HepG2 (cell line): ENCODE data around the gene ASTN2. TPM values are rescaled to one million over a fixed set of nuclear protein-coding genes. Genes with fewer than 3 reads are reported as not detected.

Experiments
- ATAC-seq: fragments of 200-7000 bp; cut with Tn5 transposase; 3 replicates; pipeline ENCODE4 v1.9.1; 2020; ENCODE audit warnings: mild to moderate bottlenecking, moderate library complexity
- BruUV-seq: library from RNA; stranded (reverse); fragments of 400-500 nt; replicated peaks from 2 replicates; lab custom pipeline; 2021; lab: Mats Ljungman, UMichigan
- CTCF ChIA-PET: fragments of 300-600 bp; formaldehyde crosslinking; extraction: SDS; loops from one replicate; lab custom pipeline; 2021; ENCODE audit warnings: low total read pairs, inconsistent platforms, low intra/inter-chr PET ratio; lab: Yijun Ruan, JAX
- POLR2A ChIA-PET: fragments of 350-600 bp; sonication (Branson Sonifier 250); formaldehyde crosslinking; loops from one replicate; lab custom pipeline; 2020; ENCODE audit warnings: antibody characterized with exemption, inconsistent platforms; lab: Yijun Ruan, JAX
- DNase-seq: peaks from one replicate; pipeline ENCODE4 v3.0.0-alpha.2; 2015; ENCODE audit warnings: low spot score
- FAIRE-seq: peaks from 3 replicates; lab custom pipeline; 2011; peaks lifted over from hg19 to GRCh38; lab: Jason Lieb, UNC
- H2AFZ ChIP-seq: one replicate; pipeline ENCODE4 v1.6.1; 2011; ENCODE audit warnings: low read length, inconsistent platforms
- H3K27ac ChIP-seq: fragments of 300-600 bp; 3 replicates; pipeline ENCODE4 v1.8.0; 2011; ENCODE audit warnings: mixed run types, mild to moderate bottlenecking, mixed read lengths, low read length, inconsistent platforms; ENCODE audit not compliant: insufficient read depth; ENCODE audit errors: extremely low read length
- H3K27me3 ChIP-seq, 2 experiments: fragments of 200-600 bp in 1 of 2; 2 replicates in 1 of 2; 3 replicates in 1 of 2; pipeline versions ENCODE4 v1.6.0 to v1.8.0; 2011; ENCODE audit warnings: low read length in 2 of 2, mild to moderate bottlenecking in 2 of 2, moderate library complexity in 2 of 2, inconsistent platforms in 1 of 2; ENCODE audit not compliant: insufficient read depth in 2 of 2, control insufficient read depth in 1 of 2
- H3K36me3 ChIP-seq, 2 experiments: fragments of 200-600 bp in 1 of 2; replicated peaks in 1 of 2; 2 replicates in 1 of 2; 3 replicates in 1 of 2; pipeline versions ENCODE4 v1.5.1 to v1.8.0; 2011; ENCODE audit warnings: low read length in 2 of 2, inconsistent platforms in 1 of 2; ENCODE audit not compliant: insufficient read depth in 2 of 2, control insufficient read depth in 1 of 2
- H3K4me1 ChIP-seq: 2 replicates; pipeline ENCODE4 v1.5.1; 2012; ENCODE audit warnings: low read length, inconsistent platforms; ENCODE audit not compliant: insufficient read depth
- H3K4me2 ChIP-seq: 2 replicates; pipeline ENCODE4 v1.6.0; 2011; ENCODE audit warnings: low read depth, low read length, inconsistent platforms
- H3K4me3 ChIP-seq, 3 experiments: fragments of 200-600 bp in 1 of 3; sonication (generic), shearing (Covaris generic) in 1 of 3; replicated peaks in 1 of 3; 2 replicates each; pipeline ENCODE4 v1.5.1; 2011 to 2016; ENCODE audit warnings: low read length in 3 of 3, inconsistent platforms in 2 of 3, low read depth in 2 of 3, mild to moderate bottlenecking in 2 of 3, control low read depth in 1 of 3, mixed read lengths in 1 of 3; ENCODE audit not compliant: insufficient read depth in 1 of 3
- H3K79me2 ChIP-seq: one replicate; pipeline ENCODE4 v1.6.1; 2011; ENCODE audit warnings: low read length, inconsistent platforms; ENCODE audit not compliant: insufficient read depth
- H3K9ac ChIP-seq: 2 replicates; pipeline ENCODE4 v1.6.0; 2011; ENCODE audit warnings: mild to moderate bottlenecking, low read depth, low read length, inconsistent platforms; ENCODE audit not compliant: insufficient read depth
- H3K9me3 ChIP-seq: 2 replicates; pipeline ENCODE4 v1.5.1; 2012; ENCODE audit warnings: mild to moderate bottlenecking, low read length
- H4K20me1 ChIP-seq: 2 replicates; pipeline ENCODE4 v1.6.0; 2011; ENCODE audit warnings: inconsistent platforms, mild to moderate bottlenecking, low read length, moderate library complexity; ENCODE audit not compliant: insufficient read depth
- IKZF4 ChIP-seq: sonication (generic); formaldehyde crosslinking; IDR thresholded peaks from 2 replicates; pipeline ENCODE4 v1.5.1; 2020; ENCODE audit warnings: borderline replicate concordance, mild to moderate bottlenecking, low read depth, missing genetic modification reagents; ENCODE audit errors: not compliant biosample characterization
- RFXAP ChIP-seq: sonication (generic); formaldehyde crosslinking; IDR thresholded peaks from 2 replicates; pipeline ENCODE4 v1.4.0; 2020; ENCODE audit warnings: missing genetic modification reagents, borderline replicate concordance
- SCMH1 ChIP-seq: sonication (generic); formaldehyde crosslinking; IDR thresholded peaks from 2 replicates; pipeline ENCODE4 v1.9.0; 2021; ENCODE audit warnings: missing genetic modification reagents, mild to moderate bottlenecking, borderline replicate concordance
- SP2 ChIP-seq: sonication (generic); formaldehyde crosslinking; IDR thresholded peaks from 2 replicates; pipeline ENCODE4 v1.5.1; 2020; ENCODE audit warnings: mild to moderate bottlenecking, missing genetic modification reagents
- ZNF224 ChIP-seq: sonication (generic); formaldehyde crosslinking; IDR thresholded peaks from 2 replicates; pipeline ENCODE4 v1.5.0; 2020; ENCODE audit warnings: mild to moderate bottlenecking, missing genetic modification reagents
- WGBS: methylation state at CpG from one replicate; pipeline ENCODE4 v1.1.6; 2017; ENCODE audit warnings: low lambda C conversion rate; 5-methylcytosine and 5-hydroxymethylcytosine counted together
- in situ Hi-C: cut with HindIII; loops from 2 replicates; pipeline ENCODE4 v1.10.0; 2017; ENCODE audit warnings: low pct_unique_long_range_greater_than_20kb; ENCODE audit not compliant: extremely low pct_ligation_motif_present
- intact Hi-C: fragments of 100-400 bp; cut with micrococcal nuclease; formaldehyde crosslinking; loops from one replicate; pipeline ENCODE4 v1.10.0; 2022; ENCODE audit not compliant: unreplicated experiment
- polyA plus RNA-seq, 8 experiments: library from polyadenylated mRNA; depleted of rRNA in 3 of 8; stranded (reverse) in 7 of 8; unstranded in 1 of 8; fragments of >200 nt; fragmentation: Illumina TruSeq in 4 of 8; extraction: Trizol in 4 of 8; gene quantifications; 2 replicates each; pipeline versions ENCODE4 v1.2.1 to v1.2.3, GENCODE V29; 2011 to 2016; ENCODE audit warnings: low read depth in 4 of 8, missing spikeins in 1 of 8, mixed read lengths in 1 of 8; ENCODE audit not compliant: insufficient read depth in 1 of 8
- total RNA-seq, 5 experiments: library from RNA; depleted of rRNA; stranded (reverse); fragments of >200 nt; fragmentation: Illumina TruSeq; extraction: Trizol; gene quantifications; 2 replicates each; pipeline ENCODE4 v1.2.3, GENCODE V29; 2016; ENCODE audit warnings: low read depth in 1 of 5
- TF ChIP-seq, protein P1 (sequence below): sonication (generic); formaldehyde crosslinking; IDR thresholded peaks from 2 replicates; pipeline ENCODE4 v1.8.0; 2022; ENCODE audit warnings: missing genetic modification reagents, mild to moderate bottlenecking, borderline replicate concordance
- TF ChIP-seq, protein P2 (sequence below): sonication (generic); formaldehyde crosslinking; IDR thresholded peaks from 2 replicates; pipeline ENCODE4 v1.4.0; 2020; ENCODE audit warnings: missing genetic modification reagents
- TF ChIP-seq, protein P3 (sequence below): IDR thresholded peaks from 2 replicates; pipeline ENCODE4 v1.6.1; 2012; ENCODE audit warnings: low read length, improper control_type of control experiment

ASTN2 gene
- total and polyA plus RNA-seq, 2 of the 13 experiments (the other 11 are each of a cell fraction or from before 2014, with no cell fraction given), result 5.2 to 13.5 TPM

DNA sequence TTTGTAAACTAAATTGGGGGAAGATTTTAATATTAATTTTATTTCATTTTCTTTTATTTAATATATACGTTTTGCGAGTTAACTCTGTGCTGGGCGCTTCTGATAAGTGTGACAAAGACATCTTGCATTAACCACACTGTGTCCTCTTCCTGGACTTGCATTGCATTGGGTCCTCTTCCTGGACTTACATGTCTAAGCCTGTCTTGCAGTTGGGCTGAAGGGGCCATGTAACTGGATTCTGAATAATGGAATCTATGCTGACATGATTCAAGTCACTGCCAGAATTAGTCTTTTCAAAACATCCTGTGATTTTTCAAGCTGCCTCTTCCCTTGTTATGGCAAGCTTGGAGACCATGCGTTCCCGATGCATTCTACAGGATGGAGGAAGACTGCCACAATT is 605.2 kb downstream of the ASTN2 start:
- FAIRE-seq (no peak), ATAC-seq (no peak), DNase-seq (no peak)
- Histone ChIP-seq H3K36me3 (no peaks in the 10 kb centered on the region), H3K4me1 (no peaks in the 10 kb centered on the region), H3K9ac (no peak overlapping the region), H3K4me2 (no peak overlapping the region), H4K20me1 (no peaks in the 10 kb centered on the region), H2AFZ (no peak overlapping the region), H3K9me3 (no peaks in the 10 kb centered on the region), H3K79me2 (no peaks in the 10 kb centered on the region), H3K27ac (no peak overlapping the region), H3K27me3 (no peaks in the 10 kb centered on the region), H3K4me3 (no peak overlapping the region)
- in situ Hi-C loops, result no loop called here
- intact Hi-C loops, result no loop called here
- TF ChIP-seq SP2 (CRISPR knock-in tag) (no peak), SCMH1 (CRISPR knock-in tag) (no peak), IKZF4 (no peak), ZNF224 (CRISPR knock-in tag) (no peak), RFXAP (CRISPR knock-in tag) (no peak)
- TF ChIP-seq, protein P1, sequence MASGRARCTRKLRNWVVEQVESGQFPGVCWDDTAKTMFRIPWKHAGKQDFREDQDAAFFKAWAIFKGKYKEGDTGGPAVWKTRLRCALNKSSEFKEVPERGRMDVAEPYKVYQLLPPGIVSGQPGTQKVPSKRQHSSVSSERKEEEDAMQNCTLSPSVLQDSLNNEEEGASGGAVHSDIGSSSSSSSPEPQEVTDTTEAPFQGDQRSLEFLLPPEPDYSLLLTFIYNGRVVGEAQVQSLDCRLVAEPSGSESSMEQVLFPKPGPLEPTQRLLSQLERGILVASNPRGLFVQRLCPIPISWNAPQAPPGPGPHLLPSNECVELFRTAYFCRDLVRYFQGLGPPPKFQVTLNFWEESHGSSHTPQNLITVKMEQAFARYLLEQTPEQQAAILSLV, result no peak
- TF ChIP-seq, protein P2, sequence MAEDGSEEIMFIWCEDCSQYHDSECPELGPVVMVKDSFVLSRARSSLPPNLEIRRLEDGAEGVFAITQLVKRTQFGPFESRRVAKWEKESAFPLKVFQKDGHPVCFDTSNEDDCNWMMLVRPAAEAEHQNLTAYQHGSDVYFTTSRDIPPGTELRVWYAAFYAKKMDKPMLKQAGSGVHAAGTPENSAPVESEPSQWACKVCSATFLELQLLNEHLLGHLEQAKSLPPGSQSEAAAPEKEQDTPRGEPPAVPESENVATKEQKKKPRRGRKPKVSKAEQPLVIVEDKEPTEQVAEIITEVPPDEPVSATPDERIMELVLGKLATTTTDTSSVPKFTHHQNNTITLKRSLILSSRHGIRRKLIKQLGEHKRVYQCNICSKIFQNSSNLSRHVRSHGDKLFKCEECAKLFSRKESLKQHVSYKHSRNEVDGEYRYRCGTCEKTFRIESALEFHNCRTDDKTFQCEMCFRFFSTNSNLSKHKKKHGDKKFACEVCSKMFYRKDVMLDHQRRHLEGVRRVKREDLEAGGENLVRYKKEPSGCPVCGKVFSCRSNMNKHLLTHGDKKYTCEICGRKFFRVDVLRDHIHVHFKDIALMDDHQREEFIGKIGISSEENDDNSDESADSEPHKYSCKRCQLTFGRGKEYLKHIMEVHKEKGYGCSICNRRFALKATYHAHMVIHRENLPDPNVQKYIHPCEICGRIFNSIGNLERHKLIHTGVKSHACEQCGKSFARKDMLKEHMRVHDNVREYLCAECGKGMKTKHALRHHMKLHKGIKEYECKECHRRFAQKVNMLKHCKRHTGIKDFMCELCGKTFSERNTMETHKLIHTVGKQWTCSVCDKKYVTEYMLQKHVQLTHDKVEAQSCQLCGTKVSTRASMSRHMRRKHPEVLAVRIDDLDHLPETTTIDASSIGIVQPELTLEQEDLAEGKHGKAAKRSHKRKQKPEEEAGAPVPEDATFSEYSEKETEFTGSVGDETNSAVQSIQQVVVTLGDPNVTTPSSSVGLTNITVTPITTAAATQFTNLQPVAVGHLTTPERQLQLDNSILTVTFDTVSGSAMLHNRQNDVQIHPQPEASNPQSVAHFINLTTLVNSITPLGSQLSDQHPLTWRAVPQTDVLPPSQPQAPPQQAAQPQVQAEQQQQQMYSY, result no peak
- TF ChIP-seq, protein P3, sequence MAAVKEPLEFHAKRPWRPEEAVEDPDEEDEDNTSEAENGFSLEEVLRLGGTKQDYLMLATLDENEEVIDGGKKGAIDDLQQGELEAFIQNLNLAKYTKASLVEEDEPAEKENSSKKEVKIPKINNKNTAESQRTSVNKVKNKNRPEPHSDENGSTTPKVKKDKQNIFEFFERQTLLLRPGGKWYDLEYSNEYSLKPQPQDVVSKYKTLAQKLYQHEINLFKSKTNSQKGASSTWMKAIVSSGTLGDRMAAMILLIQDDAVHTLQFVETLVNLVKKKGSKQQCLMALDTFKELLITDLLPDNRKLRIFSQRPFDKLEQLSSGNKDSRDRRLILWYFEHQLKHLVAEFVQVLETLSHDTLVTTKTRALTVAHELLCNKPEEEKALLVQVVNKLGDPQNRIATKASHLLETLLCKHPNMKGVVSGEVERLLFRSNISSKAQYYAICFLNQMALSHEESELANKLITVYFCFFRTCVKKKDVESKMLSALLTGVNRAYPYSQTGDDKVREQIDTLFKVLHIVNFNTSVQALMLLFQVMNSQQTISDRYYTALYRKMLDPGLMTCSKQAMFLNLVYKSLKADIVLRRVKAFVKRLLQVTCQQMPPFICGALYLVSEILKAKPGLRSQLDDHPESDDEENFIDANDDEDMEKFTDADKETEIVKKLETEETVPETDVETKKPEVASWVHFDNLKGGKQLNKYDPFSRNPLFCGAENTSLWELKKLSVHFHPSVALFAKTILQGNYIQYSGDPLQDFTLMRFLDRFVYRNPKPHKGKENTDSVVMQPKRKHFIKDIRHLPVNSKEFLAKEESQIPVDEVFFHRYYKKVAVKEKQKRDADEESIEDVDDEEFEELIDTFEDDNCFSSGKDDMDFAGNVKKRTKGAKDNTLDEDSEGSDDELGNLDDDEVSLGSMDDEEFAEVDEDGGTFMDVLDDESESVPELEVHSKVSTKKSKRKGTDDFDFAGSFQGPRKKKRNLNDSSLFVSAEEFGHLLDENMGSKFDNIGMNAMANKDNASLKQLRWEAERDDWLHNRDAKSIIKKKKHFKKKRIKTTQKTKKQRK, result no peak
- CTCF ChIA-PET, result no interaction called here
- no TSS peak for BruUV-seq
- 16% methylated on average over 5 of the region's 5 CpGs for WGBS
- POLR2A ChIA-PET, result no interaction called here
